GM21619 (cell line): ENCODE results near the gene LRMDA.

Source experiments
- ATAC-seq: cut with Tn5 transposase; IDR thresholded peaks from one replicate; pipeline ENCODE4 v1.9.1; 2021; ENCODE audit not compliant: unreplicated experiment

Gene LRMDA

GRCh38 chr10:75967491-75967890 lies 536.1 kb downstream of the LRMDA start:
- ATAC-seq = no peak

- no peak for ATAC-seq
These were observed 537.6 kb downstream of the LRMDA start for GRCh38 chr10:75969031-75969430.

DNA sequence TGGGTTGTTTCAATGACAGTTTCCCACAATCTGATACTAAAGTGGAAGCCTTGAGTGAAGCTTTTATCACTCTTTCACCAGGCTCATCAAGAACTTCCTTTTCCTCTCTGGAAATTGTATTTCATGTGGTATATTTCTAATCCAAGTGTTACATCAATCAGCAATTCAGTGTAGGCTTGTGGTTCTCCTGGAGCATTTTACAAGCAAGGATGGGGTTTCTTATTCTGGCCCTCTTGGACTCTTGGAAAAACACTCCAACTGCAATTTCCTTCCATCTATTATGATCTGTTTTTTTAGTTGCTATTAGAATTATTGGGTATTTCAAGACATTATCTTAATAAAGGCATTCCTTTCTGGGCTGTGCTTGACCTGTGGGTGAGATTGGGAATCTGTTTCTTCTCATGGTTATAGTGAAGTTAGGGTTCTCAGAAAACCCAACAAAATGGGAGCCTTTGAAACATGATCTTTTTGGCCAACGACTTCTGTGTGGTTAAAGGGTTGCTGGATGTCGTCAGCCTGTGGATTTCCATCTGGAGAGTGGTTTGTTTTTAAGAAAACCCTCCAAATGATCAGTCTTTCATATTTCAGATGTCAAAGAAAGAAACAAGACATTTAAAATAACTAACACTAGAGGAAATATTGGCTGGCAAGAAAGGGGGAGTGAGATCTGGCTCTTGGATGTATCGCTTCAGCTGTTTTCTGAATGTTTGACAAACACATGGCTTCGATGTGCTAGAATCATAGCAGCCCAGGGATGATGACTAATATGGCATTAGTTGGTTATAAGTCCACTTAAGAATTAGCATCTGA lies 540.2 kb downstream of the LRMDA start:
- no peak for ATAC-seq

GRCh38 chr10:75972491-75973276 lies 541.3 kb downstream of the LRMDA start:
- no peak for ATAC-seq

- no peak for ATAC-seq
These were observed 542.7 kb downstream of the LRMDA start for GRCh38 chr10:75974080-75974479.

DNA sequence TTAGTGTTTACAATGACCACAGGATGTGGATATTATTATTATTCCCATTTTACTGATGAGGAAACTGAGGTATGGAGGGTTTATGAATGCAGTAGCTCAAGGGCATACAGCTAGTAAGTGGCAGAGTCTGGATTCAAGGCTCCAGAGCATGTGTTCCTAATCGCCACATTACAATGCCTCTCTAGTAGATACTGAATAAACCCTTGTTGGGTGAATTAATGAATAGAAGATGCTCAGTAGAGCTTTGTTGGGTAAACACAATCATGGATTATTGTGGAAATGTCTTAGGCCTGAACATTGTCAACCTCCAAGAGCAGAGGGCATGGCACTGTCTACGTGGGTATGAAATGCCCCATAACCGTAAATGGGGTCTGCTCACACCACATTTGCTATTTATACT lies 545.3 kb downstream of the LRMDA start:
- ATAC-seq = no peak

GRCh38 chr10:75977139-75977538 lies 545.7 kb downstream of the LRMDA start:
- no peak for ATAC-seq

GRCh38 chr10:75978213-75978612 lies 546.8 kb downstream of the LRMDA start:
- ATAC-seq = no peak

- no peak for ATAC-seq
These were observed 549.1 kb downstream of the LRMDA start for GRCh38 chr10:75980419-75981002.

DNA sequence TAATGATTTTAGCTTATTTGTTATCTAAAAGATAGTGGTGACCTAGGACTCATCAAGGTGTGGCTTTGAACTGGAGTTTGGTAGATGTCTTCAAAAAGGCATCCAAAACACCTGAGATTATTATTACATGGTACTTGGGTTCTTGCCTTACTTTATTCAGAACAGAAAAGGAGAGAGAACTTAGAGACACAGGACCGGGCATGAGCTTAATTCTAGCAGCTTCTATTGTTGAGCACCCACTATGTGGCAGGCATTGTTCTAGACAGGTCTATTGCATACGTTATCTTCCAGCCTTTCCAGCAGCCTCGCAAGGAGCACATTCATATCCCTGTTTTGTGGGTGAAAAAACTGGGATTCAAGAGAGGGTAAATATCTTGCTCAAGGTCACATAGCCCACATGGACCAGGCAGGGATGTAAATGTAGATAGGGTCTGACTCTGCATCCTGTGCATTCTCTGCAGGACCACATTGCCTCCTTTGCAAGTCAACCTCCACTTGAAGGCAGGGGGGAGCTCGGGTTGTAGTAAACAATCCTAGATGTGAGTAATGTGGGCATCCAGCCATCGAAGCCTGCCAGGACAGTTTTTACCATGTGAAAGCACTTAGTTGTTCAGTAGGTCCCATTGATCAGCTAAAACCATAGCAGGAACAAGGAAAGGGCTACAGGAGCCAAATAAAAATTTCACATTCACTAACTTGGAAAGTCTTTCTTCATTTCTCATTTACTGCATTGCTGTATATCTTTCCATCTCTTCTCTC lies 551.4 kb downstream of the LRMDA start:
- no peak for ATAC-seq

DNA sequence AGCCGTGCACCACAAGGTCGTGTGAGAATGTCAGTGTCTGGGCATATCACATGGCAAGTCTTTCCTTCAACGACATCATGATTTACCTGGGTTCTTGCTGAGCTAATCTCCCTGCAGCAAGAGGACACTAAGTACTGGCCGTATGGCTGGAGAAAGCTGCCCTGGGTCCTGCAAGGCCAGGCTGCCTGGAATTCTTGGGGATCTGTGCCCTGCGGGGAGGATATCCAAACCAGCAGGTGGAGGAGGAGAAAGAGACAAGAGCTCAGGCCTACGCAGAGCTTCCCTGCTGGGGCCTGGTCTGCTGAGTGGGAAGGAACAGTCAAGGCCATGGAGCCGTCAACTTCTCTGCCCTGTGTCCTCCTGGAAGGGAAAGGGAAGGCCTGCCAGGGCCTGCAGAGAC lies 552.6 kb downstream of the LRMDA start:
- no peak for ATAC-seq

GRCh38 chr10:75987616-75988015 lies 556.2 kb downstream of the LRMDA start:
- ATAC-seq = no peak

DNA sequence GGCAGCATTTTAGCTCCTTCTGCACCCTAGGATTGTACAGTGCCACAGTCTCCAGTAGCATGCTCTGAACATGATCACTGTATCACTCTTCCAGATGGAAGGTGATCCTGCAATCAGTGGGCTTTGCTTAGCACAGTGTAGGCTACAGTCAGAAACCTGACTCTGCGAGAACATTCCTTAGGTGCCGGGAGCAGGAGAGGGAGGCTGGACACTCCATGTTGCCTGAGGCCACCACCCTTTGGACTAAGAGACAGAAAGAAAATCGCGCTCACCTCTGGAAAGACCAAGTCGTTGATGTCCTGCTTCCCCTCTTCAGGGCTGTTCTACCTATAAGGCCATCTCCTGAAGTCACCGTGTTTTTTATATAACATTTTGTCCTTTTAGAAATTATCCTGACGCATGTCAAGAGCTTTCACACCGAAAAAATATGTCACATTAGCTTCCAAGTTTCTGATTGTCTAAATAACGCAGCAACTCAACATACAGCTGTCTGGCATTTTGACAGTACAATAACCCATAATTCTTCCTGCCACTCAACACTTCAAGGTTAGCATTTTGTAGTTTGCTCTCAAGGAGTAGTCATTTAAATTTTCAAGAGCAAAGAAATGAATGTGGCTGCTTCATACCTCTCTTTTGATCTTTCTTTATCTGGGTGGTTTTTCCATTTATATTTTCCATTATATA lies 563.1 kb downstream of the LRMDA start:
- ATAC-seq = no peak

DNA sequence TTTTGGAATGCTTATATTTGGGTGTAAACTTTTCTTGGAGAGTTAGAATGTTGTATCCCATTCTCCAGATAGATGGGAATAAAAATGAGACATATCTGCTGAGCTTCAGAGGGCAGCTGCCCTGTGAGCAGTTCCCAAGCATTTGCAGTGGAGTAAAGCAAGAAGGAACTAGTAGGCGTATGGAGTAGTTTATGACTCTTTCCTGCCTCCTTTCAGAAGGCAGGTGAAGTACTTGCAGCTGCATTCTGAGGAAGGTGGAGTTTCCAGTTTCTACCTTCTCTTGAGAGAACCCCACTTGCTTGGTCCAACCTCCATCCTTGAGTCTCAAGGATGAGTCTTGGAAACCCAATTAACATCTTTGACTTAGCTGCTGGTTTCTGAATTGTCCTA lies 563.6 kb downstream of the LRMDA start:
- ATAC-seq = no peak

- no peak for ATAC-seq
These were observed 564.3 kb downstream of the LRMDA start for GRCh38 chr10:75995720-75996119.

- no peak for ATAC-seq
These were observed 567.6 kb downstream of the LRMDA start for GRCh38 chr10:75999001-75999400.

DNA sequence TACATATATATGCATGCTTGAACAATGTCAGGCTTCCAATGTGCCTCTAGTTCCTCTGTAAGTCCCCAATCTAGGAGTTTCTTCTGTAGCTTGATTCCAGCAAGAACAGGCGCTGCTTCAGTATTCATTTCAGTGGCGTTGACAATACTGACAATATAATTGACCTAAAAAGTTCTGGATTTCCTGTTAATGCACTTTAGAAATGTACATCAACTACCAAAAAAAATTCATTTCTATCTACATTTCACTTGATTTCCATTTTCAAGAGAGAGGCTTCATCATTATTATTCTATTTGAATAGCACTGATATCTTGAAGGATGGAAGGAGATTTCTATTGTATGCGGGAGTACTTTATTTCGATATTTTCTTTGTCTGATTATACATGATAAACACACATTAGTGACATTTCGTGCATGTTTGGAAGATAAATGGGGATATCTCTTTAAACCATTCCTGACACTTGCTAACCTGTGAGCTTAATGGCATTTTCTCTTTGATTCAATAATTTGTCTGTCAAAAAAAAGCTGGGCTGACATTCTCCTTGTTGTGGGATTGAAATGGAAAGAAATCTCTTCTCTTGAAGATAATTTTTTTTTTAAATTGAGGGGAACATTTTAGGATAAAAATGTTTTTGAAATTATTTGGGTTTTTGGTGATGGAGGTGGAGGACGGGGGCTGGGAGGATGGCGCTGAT lies 568.2 kb downstream of the LRMDA start:
- ATAC-seq = no peak

GRCh38 chr10:76000550-76000949 lies 569.1 kb downstream of the LRMDA start:
- no peak for ATAC-seq

GRCh38 chr10:76001019-76001418 lies 569.6 kb downstream of the LRMDA start:
- ATAC-seq = no peak

DNA sequence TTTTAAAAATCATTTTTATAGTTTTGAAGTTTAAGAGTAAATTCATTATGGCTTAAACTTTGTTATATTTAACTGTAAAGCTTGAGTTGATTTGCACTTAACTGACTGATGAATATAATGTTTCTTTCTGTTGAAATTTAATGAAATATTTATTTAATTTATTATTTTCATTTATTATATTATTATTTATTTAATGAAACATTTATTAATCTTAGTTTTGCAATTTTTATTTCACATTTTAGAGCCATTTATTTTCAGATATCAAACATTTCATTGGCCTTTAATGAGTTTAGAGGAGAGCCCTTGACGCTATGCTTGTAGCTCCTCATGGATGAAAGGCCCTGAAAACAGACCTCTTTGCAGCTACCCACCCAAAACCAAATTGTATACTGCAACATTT lies 570.0 kb downstream of the LRMDA start:
- ATAC-seq = no peak
